ENCODE results near the gene C10orf71. TPM values are rescaled to one million over a fixed set of nuclear protein-coding genes. Genes with fewer than 3 reads are reported as not detected.

C10orf71 gene
- total and polyA plus RNA-seq, 2 of the 8 experiments (the other 6 are each of a cell fraction or from before 2014, with no cell fraction given) = not detected

- no peak for FAIRE-seq
Measured at GRCh38 chr10:49319206-49319605, 20.2 kb downstream of the C10orf71 start.

More at GRCh38 chr10:49319206-49319605, 20.2 kb downstream of the C10orf71 start:
- Histone ChIP-seq H2BK12ac (ENCODE audit: low read depth, low read length) (no peak overlapping the region), H2BK120ac (replicated peaks; ENCODE audit: low read depth, low read length) (no peak overlapping the region), H3K4me1 (replicated peaks in 1 of 4; ENCODE audit: control insufficient read depth in 3 of 4, insufficient read depth in 4 of 4, low read length in 3 of 4) (no peaks in the 10 kb centered on the region), H3K79me2 (ENCODE audit: control insufficient read depth in 1 of 2, insufficient read depth in 2 of 2, low read length in 2 of 2) (no peaks in the 10 kb centered on the region), H3K27me3 (replicated peaks in 1 of 4; ENCODE audit: control insufficient read depth in 3 of 4, extremely low read depth in 1 of 4, insufficient read depth in 3 of 4, low read length in 3 of 4) (no peaks in the 10 kb centered on the region), H4K20me1 (replicated peaks in 1 of 2; ENCODE audit: control insufficient read depth in 1 of 2, insufficient read depth in 2 of 2, low read length in 2 of 2) (no peaks in the 10 kb centered on the region), H3K4ac (replicated peaks; ENCODE audit: insufficient read length, low read depth, low read length) (no peak overlapping the region), H3K23me2 (ENCODE audit: low read depth, low read length) (no peaks in the 10 kb centered on the region), H2AK5ac (ENCODE audit: low read depth, low read length) (no peak overlapping the region), H2AFZ (ENCODE audit: low read length) (no peak overlapping the region), H3K4me2 (ENCODE audit: insufficient read depth in 1 of 2, low read depth in 2 of 2, low read length in 2 of 2) (no peak overlapping the region), H3K9ac (replicated peaks in 1 of 4; ENCODE audit: extremely low read depth in 1 of 4, low read depth in 3 of 4, low read length in 3 of 4) (no peak overlapping the region), H3K14ac (ENCODE audit: insufficient read length) (no peak overlapping the region), H3K36me3 (ENCODE audit: control insufficient read depth in 2 of 4, insufficient read depth in 4 of 4, low read length in 3 of 4) (no peaks in the 10 kb centered on the region), H3K18ac (ENCODE audit: extremely low read depth, low read length) (no peak overlapping the region), H3K56ac (replicated peaks; ENCODE audit: insufficient read length, low read depth, low read length) (no peak overlapping the region), H2BK5ac (ENCODE audit: low read depth, low read length) (no peak overlapping the region), H3K9me3 (ENCODE audit: insufficient read depth in 2 of 2, low read depth in 1 of 2, low read length in 1 of 2) (no peaks in the 10 kb centered on the region), H2BK20ac (ENCODE audit: low read length) (no peak overlapping the region), H3K79me1 (ENCODE audit: low read depth, low read length) (no peaks in the 10 kb centered on the region), H3K23ac (ENCODE audit: insufficient read length) (no peak overlapping the region), H3K27ac (ENCODE audit: low read depth, low read length) (no peak overlapping the region), H3K4me3 (ENCODE audit: extremely low read depth in 1 of 4, insufficient read depth in 2 of 4, low read depth in 3 of 4, low read length in 4 of 4) (no peak overlapping the region), H2BK15ac (ENCODE audit: low read length) (no peak overlapping the region), H4K8ac (ENCODE audit: extremely low read depth, insufficient read depth, low read length) (no peak overlapping the region), H4K91ac (replicated peaks; ENCODE audit: insufficient read length, low read length) (no peak overlapping the region), H4K5ac (ENCODE audit: insufficient read length, low read depth, low read length) (no peak overlapping the region)
- ChIA-PET POLR2A (ENCODE audit: partially characterized antibody) (no interaction called here), CTCF (ENCODE audit: partially characterized antibody) (interaction anchor here (0.9 to 2.5 kb wide), 2 partner anchors 8 to 12 kb away, joined by 5 to 6 read pairs; no protein-coding TSS in a partner anchor)
- 95% methylated on average over 1 of the region's 1 CpG; no CpG with 5 or more reads in 1 of the 2 experiments for WGBS, 2 experiments (ENCODE audit: extremely low coverage in 1 of 2, insufficient coverage in 1 of 2, insufficient read length in 1 of 2, insufficient replicate concordance in 2 of 2, low coverage in 1 of 2, low lambda C conversion rate in 2 of 2, missing lambda C conversion rate in 1 of 2)
- no peak for TF ChIP-seq CTCF (IDR thresholded peaks at IDR 0.05; ENCODE audit: control extremely low read depth in 1 of 3, insufficient read depth in 1 of 3, low read depth in 1 of 3, low read length in 3 of 3)
- no peak for DNase-seq (ENCODE audit: low read depth in 1 of 2, low spot score in 2 of 2)
